ENCODE data around the gene RHEB.

GRCh38 chr7:151493083-151493482 is 26.6 kb downstream of the RHEB start:
- TF ChIP-seq EP300 (IDR thresholded peaks at IDR 0.05; ENCODE audit: borderline replicate concordance): no peak
- TF ChIP-seq, protein P1, sequence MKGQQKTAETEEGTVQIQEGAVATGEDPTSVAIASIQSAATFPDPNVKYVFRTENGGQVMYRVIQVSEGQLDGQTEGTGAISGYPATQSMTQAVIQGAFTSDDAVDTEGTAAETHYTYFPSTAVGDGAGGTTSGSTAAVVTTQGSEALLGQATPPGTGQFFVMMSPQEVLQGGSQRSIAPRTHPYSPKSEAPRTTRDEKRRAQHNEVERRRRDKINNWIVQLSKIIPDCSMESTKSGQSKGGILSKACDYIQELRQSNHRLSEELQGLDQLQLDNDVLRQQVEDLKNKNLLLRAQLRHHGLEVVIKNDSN (IDR thresholded peaks at IDR 0.05): no peak
- no peak for TF ChIP-seq REST (IDR thresholded peaks at IDR 0.05; ENCODE audit: low read depth)
